Suppressor macrophage treated with lipopolysaccharide for 1 hour (primary cell): ENCODE data around the gene PDK4.
"Not testable (repeated sequence)": the region's sequence is repeated elsewhere in the genome, so short reads cannot be mapped to it uniquely, and the experiment has no call there.

Experiments
- DNase-seq, 3 donors: peaks; one replicate each; pipeline ENCODE4 v3.0.0-alpha.2; 2020 to 2022

PDK4 gene

DNA sequence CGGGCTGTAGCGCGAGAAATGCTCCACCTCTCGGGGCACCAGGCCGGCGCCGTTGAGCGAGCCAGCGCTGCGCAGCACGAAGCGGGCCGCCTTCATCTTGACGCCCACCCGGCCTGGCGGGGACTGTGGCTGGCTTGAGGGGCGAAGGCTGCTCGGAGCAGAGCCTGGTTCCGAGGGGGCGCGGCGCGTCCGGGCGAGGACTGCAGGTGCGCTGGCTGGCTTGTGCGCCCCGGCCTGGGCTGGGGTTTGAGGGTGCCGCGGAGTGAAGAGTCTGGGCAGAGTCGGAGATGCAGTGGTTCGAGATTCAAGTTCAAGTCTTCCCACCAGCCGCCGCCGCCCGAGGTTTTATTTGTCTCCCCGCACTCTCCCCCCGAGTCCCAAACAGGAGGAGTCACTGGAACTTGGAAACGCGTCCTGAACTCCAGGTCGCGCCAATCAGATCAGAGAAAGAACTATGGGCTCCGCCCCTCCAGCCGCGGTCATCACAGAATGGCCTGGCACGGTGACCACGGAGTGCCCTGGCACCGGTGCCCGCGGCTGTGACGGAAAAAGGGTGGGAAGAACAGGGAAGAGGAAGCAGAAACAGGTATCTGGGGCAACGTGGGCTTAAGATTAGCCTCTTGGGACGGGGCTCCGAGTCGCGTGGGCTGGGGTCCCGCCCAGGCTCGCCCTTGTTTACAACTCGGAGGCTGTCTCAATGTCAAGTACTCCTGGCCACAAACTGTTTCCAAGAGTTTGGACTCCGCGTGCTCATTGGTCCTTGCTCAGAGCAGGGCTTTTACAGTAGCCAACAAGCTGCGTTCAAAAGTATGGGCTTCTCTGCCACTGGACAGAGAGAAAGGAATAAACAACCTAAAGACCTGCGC is at the start of gene PDK4:
Gene PDK4 (minus strand): TSS at position 319 of the 866 bp plus-strand sequence. CDS start 223 bp downstream, at position 96.
- peak; percentile 83 to 86 (median 83) for DNase-seq

DNA sequence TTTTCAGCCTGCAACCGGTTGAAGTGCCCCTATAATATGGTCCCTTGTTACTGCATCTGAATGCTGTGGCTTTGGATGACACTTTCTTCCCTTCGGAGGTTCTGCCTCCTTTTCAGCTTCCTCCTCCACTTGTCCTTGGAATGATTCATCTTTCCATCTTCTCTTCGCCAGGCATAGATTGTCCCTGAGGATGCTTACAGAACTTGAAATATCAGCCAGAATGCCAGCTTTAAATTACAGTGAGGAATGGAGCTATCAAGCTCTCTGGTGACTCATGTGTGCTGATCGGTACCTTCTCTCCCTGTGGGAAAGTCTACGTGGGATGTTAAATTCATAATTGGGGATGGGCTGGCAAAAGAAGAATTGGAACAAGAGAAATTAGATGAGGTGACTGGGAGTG is 45.9 kb upstream of the PDK4 start:
- no peak for DNase-seq

DNA sequence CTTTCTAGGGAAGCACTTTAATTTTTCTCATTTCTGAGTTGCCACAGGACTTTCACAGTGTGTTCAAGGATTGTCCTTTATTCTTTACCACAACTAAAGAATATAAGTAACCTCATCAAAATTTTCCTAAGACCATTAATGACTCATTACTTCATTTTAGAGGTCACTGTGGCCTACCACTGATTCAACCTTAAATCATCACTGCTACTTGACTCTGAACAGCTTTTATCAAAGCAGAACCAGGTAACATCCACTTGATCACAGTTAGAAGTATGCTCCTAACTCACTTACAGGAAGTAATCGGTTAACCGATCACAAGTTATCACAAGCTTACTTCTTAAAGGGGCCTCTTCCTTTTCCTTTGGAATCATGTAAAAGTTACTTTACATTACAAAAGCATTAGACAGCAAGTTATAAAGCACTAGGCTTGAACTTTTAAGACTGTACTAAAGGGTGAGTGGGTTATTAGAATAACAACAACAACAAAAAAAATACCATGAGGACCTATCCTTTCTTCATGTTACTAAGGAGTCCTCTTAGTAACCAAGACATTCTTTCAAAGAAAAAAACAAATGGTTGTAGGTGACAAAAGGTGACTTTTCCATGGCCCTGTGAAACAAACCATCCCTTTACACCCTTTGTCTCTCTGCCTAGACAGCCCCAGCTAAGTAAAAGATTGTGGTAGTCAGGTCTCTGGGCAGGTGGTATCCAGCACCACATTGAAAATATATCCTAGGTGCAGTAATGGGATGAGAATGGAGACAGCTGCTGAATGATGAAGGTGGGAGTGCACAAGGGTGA is 40.0 kb upstream of the PDK4 start:
- DNase-seq, result peak in 2 of 3 donors; percentile 38 to 40

DNA sequence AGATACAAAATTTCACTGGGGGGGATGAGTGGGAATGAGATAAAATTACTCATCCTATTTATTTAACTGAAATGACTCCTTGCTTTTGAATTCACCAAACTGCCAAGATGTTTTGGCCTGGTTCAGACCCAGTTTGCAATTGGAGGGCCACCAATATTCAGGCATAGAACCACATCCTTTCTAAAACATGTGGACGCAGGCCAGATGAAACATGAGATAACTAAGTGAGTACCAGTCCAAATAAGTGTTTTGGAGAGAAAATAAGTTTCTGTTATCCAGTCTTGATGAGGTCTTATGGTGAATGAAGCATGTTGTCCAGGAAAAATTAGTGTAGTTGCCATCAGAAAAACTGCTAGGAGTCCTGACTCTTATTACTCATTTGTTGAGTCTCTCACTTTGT is 36.3 kb upstream of the PDK4 start:
- DNase-seq, result no peak

DNA sequence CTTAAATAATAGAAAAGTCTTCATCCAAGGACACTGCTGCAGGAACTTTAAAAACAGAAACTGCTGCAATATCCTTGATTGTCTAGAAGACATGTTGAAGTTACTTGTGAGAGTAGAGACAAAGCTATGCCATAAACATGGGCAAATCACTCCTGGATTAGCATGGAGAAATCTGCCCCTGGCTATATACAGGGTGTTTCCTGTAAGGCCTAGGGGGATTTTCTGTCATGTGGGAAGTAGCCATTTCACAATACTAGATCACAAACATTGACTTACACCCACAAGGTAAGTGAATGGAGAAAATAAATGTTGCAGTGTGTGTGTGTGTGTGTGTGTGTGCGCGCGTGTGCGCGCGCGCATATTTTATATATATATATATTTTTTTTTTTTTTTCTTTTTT is 35.2 kb upstream of the PDK4 start:
- DNase-seq, result peak; percentile 50 to 60 (median 51)

DNA sequence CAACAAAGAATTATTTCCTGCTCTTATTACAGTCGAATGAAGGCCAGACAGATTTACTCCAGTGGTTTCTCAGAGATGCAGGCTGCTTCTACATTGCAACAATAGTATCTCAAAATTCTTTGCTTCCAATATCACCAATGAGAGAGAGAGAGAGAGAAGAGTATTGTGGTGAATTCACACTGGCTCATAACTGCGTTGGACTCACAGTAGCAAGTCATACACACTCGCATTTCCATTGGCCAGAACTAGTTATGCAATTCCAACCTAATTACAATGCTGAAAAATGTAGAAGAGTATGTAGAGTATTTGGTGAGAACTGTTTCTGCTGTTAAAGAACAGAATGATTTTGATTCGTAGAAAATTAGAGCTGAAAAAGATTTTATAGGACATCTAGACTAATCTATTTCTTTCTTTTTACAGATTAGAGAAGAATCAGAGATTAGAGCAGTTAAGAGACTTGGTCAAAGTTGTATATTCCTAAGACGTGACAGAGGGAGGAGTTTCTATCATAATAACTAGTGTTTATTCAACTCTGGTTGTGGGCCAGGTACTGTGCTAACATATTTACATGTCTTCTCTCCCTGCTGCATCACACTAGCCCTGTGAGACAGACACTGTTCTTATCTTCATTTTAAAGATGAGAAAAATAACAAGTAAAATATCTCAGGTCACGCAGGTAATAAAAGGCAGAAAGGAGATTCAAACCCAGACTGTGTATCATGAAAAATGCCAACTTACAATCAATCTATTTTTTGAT is 34.6 kb upstream of the PDK4 start:
- peak in 1 of 3 donors; percentile 12 for DNase-seq

DNA sequence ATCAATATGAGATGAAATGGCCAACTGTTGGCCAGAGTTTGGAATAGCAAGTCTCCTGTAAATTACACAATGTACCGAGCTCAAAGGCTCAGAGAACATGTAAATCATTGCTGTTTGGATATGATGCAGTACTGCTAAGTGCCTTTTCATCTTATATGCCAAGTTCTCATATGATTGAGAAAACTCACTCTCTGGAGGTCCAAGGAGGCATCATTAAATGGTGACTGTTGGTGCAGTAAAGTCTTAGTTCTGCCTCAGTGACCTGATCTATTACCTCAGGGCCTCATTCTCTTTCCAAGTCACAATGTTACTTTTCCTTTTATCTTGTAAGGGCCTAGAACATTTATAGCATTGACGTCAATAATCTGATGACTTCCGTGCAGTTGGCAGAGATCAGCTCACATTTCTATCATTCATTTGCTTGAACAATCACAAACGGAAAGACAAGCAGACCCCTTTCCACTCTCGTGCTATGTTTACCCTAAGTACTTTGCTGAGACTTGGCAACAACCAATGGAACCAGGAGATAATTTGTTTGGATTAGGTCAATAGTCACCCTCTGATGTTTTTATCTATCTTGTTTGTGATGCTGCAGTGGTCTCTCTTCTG is 32.6 kb upstream of the PDK4 start:
- no peak for DNase-seq

DNA sequence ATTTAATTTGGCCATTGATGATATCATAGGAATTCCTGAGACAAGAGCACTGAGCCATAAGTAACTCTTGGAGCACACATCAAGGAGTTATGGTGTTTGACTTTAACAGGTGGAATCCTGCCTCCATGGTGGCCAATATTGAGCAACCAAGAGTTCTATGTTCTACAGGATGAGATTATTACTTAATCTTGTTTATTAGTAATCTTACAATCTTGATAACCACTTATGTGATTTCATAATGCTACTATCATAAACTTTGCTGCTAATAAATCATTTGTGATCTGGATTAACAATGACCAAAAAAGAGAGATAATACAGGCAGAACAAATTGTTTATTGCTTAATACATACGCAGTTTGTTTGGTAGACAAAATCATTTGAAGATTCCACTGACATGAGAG is 27.5 kb upstream of the PDK4 start:
- DNase-seq, result no peak

DNA sequence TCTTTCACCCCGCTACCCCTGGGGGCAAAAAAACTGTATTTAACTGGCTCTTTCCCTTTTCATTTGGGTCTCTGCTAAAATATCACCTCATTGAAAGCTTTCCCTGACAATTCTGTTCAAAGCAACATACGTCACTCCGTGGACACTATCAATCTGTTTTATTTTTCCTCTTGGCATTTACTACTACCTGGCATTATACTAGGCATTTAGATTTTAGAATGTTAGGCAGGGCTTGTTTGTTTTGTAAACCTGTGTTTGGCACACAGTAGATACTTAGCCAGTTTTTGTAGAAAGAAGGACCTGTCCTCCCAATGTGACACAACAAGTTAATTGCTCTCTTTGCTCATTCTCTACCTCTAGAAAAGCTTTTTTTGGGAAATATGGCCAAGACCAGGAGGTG is 26.5 kb upstream of the PDK4 start:
- no peak for DNase-seq

DNA sequence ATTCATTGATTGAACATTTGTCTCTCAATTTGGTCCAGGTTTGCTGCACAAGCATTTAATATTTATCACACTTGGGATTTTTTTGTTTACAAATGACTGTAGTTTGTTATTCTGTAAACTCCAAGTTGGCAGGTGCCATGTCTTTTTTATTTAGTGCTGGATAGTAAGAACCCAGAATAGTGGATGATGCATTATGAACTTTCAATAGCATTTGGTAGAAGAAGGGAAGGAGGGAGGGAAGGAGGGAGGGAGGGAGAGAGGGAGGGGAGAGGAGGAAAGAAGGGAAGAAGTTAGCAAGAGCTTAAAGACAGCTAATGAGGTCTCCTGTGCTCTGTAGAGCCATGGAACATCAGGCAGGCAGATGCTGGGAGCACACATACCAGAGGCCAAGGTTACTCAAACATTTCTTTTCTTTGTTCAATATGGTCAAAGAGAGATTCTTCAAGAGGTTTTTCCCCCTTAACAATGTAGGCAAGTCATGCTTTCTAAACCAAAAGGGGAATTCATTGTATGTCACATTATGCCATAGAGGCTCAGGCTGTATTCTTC is 25.8 kb upstream of the PDK4 start:
- no peak for DNase-seq

DNA sequence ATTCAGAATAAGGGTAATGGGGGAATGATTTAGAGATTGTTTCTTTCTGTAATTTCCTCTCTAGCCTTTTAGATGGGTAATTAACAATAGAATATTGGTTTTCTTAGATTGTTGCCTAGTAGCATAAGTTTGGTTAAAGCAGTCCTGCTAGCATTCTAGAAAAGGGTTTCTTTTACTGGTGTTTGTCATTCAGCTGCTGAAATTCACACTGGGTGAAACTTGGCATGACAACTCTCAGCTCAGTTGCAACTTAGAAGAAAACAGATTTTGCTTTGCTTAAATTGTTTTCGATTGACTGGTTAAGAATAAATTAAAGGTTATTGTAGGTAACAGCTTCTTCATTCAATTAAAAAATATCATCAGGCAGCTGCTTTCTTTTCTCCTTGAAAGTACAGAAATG is 25.1 kb upstream of the PDK4 start:
- no peak for DNase-seq

DNA sequence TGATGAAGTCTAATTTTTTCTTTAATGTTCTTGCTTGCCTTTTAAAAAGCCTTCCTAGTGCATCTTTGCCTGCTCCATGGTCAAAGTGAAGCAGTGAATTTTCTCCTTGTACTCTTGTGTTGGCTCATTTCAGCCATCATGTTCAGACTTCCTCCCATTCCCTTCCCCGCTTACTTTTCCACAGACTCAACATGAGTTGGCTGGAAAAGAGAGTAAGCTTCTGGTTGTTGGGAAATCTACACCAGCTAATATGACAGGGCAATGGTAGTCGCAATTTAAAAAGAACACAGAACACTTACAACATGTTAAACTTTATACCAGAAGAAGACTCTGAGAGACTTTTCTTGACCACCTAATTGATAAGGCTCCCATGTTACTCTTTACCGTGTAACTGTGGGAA is 24.3 kb upstream of the PDK4 start:
- DNase-seq, result no peak

DNA sequence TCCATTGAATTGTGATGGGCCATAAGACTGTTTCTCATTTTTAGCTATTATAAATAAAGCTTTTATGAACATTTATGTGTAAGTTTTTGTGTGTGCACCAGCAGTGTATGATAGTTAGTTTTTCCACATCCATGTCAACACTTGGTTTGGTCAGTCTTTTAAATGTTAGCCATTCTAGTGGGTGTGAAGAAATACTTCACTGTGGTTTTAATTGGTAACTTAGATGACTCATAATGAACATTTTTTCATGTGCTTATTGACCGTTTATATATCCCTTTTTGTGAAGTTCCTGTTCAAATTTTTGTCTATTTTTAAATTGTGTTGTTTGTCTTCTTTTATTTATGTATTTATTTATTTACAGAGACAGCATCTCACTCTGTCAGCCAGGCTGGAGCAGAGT is 23.6 kb upstream of the PDK4 start:
- DNase-seq, result peak in 2 of 3 donors; percentile 44 to 54

DNA sequence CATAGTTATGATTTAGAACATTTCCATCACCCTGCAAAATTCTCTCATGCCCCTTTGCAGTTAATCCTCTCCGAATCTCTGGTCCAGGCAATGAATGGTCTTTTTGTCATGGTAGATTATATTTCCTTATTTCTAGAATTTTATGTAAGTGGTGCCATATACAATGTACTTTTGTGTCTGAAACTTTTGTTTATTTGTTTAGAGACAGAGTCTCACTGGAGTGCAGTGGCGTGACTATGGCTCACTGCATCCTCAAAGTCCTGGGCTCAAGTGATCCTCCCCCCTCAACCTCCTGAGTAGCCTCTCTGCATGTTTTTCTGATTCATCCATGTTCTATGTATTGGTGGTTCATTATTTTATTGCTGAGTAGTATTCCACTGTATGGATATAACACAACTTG is 23.2 kb upstream of the PDK4 start:
- no peak for DNase-seq

DNA sequence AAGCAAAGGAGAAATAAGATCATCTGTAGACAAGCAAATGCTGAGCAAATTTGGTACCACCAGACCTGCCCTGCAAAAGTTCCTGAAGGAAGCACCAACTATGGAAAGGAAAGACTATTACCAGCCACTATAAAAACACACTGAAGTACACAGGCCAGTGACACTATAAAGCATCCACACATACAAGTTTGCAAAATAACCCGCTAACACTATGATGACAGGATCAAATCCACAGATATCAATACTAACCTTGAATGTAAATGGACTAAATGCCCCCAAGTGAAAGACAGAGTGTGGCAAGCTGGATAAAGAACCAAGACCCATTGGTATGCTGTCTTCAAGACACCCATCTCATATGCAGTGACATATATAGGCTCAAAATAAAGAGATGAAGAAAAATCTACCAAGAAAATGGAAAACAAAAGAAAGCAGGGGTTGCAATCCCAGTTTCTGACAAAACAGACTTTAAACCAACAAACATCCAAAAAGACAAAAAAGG is 18.2 kb upstream of the PDK4 start:
- no peak for DNase-seq

DNA sequence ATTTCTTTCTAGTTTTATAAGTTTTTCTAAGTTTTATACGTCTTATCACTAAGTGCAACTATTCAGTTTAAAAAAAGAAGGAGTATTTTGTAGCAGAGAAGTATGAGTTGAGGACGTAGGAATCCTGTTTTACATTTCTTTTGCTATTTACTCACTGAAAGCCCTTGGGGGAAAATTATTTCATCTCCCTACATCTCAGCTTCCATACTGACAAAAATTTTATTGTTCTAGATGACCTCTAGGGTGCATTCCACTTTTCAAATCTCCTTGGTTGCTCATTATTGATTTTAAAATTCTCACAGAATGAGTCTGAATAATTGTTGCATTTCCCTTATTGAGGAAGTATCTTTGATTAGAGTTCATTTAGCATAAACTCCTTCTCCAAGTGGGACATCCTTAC is 14.9 kb upstream of the PDK4 start:
- DNase-seq, result no peak

DNA sequence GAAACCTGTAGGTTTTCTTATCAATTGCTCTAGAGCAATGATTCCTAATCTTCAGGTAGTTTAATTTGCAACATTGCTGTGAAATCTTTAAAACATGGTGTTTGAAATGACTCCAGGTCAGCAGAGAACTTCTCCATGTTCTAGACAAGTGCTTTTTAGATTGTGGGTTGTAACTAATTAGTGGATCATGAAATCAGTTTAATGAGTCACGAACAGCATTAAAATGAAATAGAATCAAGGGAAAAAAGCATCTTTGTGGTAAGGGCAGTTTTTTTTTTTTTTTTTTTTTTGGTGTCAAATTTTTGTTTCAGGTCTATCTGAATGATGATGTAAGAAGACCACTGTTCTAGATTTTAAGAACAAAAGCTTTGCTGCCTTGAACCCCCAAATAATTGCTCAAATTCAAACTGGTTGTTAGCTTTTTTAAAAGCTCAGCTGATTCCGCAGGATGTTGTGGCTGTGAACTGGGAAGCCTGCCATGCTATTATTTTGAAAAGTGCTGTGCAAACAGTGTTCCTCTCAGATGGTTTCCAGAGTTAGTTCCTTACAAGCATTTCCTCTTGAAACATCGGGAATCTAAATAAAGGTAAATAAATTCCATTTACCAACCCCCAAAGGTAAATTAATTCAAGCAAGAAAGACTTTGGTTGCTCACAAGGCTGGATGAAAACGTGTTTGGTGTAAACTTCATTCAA is 13.1 kb upstream of the PDK4 start:
- peak in 1 of 3 donors; percentile 21 for DNase-seq

DNA sequence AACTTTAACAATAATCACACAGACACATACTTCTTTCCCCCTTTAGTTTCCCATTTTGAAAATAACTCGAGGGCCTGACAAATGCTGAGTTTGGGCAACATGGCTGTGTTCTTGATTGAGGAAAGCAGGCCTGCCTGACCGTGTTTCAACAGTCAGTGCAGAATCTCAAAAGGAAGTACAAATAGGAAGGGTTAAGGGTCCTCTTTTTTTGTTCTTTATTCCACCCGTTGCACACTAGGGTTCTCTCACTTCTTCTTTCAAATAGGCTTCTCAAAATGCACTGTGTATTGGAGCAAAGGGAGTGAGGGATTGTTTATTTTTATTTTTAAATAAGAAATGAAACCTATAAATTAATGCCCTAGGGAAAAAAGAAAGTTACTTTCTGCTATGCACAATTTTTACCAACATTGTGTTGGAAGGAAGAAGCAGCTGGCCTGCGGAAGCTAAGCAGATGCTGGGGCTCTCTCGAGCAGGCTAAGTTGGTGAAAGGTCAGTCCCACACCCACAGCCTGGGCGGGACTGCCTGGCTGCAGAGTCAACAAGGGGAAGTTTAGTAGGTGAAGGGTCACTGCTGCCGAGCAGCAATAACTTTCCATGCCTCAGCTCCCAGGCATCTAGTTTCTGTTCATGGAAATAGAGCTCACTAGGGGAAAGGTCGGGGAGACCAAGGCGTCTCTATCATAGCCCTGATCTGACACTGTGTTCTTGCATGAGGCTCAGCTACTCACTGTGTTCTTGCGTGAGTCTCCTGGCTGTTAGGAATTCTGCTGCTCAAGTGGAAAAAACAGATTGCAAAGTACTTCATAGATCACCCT is 12.2 kb upstream of the PDK4 start:
- DNase-seq, result peak; percentile 94 to 95 (median 95)

DNA sequence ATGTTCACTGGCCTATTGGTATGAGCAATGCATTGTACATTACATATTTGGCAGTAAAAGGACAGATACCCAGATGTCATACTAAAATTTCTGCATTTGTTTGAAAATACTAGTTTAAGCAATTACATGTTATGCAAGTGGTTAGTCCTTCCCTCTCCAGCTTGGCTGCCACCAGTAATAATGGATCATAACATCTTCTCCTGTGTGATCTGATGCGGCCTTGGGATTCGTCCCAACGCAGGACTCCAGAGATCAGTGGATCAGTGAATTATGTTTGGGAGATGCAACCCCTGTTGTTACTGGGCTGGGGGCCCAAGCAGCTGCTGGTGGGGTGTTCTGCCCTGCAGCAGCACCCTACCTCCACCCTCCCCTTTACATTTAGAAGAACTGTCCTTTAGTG is 11.2 kb upstream of the PDK4 start:
- DNase-seq, result peak in 2 of 3 donors; percentile 37 to 52

DNA sequence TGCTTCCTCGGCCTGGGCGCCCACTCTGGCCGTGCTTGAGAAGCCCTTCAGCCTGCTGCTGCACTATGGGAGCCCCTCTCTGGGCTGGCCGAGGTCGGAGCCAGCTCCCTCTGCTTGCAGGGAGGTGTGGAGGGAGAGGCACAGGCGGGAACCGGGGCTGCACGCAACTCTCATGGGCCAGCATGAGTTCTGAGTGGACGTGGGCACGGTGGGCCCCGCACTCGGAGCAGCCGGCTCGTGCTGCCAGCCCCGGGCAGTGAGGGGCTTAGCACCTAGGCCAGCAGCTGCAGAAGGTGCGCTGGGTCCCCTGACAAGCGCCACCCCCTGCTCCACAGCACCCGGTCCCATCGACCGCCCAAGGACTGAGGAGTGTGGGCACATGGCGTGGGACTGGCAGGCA is 9.0 kb upstream of the PDK4 start:
- no peak for DNase-seq

DNA sequence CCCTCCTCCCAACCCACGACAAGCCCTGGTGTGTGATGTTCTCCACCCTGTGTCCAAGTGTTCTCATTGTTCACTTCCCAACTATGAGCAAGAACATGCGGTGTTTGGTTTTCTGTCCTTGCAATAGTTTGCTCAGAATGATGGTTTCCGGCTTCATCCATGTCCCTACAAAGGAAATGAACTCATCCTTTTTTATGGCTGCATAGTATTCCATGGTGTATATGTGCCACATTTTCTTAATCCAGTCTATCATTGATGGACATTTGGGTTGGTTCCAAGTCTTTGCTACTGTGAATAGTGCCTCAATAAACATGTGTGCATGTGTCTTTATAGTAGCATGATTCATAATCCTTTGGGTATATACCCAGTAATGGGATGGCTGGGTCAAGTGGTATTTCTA is 8.5 kb upstream of the PDK4 start:
- not testable (repeated sequence) for DNase-seq
